HL-60/S4 (cell line): ENCODE data around the gene FRAT1.

ENCODE experiments used
- in situ Hi-C: fragments of 300-500 bp; cut with MboI; formaldehyde crosslinking; loops from 2 replicates; pipeline ENCODE4 v1.14.3; 2022; ENCODE audit warnings: low sequenced_read_pairs

The FRAT1 gene

GRCh38 chr10:97363071-97363470 is 44.0 kb downstream of the FRAT1 start:
- in situ Hi-C loops = no loop called here

GRCh38 chr10:97365761-97366351 is 46.8 kb downstream of the FRAT1 start:
- in situ Hi-C loops = no loop called here

- in situ Hi-C loops = no loop called here
Measured at GRCh38 chr10:97366572-97366971, 47.5 kb downstream of the FRAT1 start.

- in situ Hi-C loops = no loop called here
Measured at GRCh38 chr10:97367126-97367649, 48.1 kb downstream of the FRAT1 start.
